ENCODE measurements around the gene CHST14.
A peak's percentile ranks its signal among the peaks of the same experiment; 100 is the strongest.

Gene CHST14

DNA sequence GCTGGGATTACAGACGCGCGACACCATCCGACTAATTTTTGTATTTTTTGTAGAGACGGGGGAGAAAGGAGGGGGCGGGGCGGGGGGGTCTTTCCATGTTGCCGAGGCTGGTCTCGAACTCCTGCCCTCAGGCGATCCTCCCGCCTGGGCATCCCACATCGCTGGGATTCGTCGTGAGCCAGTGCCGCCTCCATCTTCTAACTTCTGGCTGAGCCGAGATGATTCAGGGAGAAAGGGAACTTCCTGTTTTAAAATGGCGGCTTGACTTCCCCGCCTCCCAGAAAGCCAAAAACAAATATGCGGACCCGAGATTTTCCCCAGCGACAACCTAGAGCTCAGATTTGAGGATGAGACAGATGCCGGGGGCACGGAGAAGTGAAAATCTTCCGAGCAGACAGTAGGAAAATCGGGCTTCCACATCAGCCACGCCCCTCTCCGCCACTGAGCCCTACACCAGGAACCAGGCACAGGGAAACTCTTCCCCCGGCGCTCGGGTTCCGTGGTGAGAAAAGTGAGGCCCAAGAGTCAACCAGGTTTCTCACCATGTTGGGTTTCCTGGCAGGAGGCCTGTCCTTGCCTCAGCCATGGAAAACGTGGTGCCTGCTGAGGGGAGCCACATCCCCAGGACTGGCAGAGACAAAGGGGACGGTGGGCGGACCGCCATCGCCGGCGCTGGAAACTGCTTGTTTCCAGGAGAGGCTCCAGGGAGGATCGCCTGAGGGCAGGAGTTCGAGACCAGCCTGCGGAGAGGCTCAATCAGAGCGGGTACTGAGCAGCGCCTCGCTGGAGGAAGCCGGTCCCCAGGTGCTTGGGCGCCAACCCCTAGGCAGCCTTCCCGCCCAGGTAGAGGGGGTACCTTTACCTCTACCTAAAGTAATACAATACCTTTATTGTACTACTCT, 18.7 kb downstream of the CHST14 start:
- DNase-seq (ENCODE audit: low spot score) = no peak

DNA sequence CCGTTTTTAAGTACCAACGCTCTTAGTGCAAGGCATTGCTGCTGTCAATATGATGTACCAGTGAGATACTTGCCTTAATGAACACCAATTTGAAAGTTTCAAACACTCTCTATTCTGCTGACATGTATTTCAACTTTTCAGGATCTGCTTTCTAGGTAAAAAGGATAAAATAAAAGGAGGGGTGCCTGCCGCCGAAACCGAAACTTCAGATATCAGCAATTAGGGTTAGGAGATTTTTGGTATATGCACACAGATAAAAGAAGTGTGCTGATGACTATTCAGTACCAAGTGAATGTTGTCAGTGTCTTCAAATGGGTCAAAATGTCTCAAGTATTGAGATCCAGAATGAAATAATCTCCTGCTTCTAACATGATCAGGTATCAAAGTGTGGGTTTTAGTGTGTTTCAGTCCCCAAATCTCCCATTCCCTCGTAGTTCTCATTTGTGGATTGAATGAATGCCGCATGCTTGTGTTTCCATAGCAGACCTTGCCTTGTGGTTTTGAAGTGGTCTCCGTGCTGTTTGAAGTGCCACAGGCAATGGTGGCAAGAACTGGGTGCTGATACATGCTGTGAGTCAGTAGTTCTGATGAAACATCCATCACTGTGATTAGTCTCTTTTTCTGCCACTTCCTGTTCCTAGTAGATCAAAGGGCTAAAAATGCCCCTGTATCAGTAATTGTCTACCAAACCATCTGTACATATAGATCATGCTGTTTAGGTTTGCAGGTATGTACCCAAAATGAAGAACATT, 22.5 kb downstream of the CHST14 start:
- no peak for DNase-seq (ENCODE audit: low spot score)

DNA sequence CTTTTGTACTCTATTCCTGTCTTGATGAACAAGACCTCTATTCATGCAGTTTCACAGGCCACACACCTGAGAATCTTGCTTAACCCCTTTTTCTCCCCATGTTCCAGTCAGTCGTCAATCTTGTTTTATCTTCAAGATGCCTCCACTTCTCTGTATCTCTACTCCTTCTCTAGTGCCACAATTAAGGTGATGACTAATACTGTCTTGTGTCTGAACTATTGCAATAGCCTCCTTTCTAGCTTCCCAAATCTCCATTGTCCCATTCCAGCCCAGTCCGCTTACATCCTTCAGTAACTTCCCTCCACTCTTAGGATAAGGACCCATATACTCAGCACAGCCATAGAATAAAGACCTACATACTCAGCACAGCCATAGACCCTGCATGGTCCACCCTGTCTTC, 24.7 kb downstream of the CHST14 start:
- DNase-seq (ENCODE audit: low spot score) = no peak

DNA sequence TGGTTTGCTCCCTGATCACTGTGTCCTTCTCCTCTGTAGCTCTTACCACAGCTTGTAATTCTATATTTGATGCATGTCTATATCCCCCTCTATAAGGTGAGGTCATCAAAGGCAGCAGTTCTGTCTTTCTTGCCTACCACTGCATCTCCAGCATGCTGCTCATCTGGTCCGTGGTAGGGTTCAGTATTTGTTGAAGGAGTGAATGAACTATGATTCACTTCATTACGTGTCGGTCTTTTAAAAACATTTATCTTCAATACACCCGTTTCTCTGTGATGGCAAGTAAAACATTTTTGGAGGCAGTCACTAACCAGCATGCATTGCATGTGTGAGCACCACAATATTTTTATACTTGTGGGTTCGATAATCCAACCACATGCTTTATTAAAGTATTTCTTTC, 27.6 kb downstream of the CHST14 start:
- DNase-seq (ENCODE audit: low spot score) = no peak

DNA sequence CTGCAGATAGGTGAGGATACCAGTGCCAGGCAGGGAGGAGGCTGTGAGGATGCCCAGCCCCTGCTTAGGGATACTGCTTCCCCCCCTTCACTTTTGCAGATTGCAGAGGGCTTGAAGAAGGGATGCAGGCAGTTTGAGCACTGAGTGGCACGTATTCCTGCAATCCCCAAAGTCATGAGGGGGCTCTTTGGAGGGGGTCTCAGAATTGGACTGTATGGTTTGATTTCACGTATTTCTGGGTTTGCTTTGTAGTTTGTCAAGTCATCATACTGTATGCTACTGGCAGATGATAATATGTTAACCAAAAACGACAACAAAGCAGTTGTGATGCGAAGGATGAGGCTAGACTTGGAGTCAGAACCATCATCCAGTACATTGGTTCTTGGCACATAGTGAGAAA, 28.1 kb downstream of the CHST14 start:
- no peak for DNase-seq (ENCODE audit: low spot score)

DNA sequence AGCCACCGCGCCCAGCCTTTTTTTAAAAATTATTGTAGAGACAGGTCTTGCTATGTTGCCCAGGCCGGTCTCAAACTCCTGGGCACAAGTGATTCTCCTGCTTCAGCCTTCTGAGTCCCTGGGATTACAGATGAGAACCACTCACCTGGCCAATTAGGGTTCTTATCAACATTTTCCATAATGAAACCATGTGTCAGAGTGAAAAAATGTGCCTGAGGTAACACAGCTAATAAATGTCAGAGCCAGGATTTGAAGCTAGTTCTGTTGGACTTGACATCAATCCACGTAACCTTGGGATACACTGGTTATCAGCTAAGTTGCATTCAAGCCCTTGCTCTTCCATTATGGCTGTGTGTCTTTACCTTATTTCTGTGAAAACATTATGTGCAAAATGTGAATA, 29.1 kb downstream of the CHST14 start:
- DNase-seq (ENCODE audit: low spot score) = no peak

DNA sequence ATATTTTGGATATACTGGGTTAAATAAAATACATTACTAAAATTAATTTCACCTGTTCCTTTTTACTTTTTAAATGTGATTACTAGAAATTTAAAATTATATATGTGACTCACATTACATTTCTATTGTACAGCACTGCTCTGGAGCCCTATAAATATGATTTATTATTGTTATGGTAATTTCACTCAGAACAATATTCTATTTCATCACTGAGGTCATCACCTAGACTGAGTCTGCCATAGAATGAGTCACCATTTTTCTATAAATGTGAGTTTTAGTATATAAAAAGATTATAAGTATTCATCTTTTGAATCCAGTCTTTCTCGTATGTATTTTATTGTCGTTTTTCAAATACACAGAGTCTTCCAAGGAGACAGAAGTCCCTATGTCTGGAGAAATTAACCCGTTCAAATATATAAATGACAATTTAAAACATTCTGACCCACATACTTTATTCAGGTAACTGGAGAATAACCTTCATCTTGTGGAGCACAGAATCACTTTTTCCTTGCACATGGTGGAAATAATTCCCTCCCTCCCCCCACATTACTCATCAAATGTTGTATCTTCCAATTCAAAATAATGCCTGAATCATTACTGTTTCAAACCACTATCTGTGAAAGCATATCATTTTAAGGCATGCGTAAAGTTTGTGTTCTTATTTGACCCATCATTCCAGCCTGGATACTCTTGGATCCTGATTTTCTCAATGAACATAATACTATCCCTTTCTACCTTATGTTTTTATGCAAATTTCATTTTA, 30.0 kb downstream of the CHST14 start:
- no peak for DNase-seq (ENCODE audit: low spot score)

DNA sequence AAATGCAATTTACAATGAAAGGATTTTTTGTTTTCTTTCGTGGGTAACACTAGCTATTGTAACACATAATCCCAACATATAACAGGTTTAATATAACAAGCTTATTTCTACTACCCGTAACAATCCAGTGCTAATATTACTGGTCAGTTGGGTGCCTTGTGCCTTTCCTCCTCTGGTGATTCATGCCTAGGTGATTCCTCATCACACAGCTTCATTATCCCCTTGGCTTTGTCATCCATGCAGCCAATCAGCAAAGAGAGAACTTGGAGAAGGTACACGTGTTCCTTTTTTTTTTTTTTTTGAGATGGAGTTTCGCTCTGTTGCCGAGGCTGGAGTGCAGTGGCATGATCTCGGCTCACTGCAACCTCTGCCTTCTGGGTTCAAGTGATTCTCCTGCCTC, 30.7 kb downstream of the CHST14 start:
- no peak for DNase-seq (ENCODE audit: low spot score)

DNA sequence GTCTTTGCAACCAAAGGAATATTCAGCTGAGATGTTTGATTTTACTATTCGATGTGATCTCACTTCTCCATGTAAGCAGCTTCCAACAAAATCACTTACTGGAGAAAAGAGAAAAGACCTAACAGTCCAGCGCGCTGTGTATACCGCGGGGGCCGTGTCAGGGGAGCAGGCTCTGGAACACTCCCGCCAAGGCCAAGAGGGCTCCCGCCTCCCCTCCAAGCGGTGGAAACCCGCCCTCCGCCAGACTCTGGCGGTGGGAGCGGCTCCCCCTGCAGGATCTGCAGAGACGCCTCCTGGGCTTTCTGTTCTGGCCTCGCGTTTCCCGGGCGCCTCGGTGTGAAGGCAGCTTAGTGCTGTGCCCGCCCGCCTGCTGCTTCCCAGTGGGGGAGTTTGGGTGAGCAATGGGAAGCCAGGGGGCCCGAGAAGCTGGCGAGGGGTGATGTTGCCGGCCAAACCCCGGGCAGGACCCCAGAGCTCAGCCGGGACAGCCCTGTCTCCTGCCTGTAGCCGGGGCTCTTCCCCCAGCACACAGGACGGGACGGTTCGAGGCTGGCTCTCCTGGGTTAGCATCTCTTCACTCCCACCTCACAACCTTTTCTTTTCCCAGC, 36.3 kb downstream of the CHST14 start:
- peak; percentile 94 for DNase-seq (ENCODE audit: low spot score)

DNA sequence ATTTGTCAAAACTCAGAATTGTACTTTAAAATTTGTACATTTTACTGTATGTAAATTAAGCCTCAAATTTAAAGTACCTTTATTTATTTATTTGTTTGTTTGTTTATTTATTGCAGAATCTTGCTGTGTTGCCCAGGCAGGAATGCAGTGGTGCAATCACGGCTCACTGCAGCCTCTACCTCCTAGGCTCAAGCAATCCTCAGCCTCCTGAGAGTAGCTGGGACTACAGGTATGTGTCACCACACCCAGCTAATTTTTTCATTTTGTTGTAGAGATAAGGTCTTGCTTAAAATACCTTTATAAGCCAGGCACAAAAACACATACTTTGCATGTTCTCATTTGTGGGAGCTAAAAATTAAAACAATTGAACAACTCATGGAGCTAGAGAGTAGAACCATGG, 37.4 kb downstream of the CHST14 start:
- no peak for DNase-seq (ENCODE audit: low spot score)

DNA sequence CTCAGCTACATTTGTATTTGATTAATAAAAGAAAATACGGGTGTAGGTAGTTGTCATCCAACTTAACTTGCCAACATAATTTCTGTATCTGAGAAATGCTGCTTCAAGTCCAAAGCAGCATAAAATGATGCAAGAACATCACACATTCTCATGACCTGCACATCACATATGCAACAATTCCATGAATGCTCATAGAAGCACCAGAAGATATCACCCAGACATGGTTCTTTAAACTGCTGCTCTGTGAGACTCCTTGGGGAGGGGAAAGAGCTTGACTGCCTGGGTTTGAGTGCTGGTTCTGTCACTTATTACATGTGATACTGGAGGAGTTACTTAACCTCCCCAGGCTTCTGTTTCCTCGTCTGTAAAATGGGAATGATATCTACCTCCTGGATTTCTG, 39.4 kb downstream of the CHST14 start:
- no peak for DNase-seq (ENCODE audit: low spot score)

DNA sequence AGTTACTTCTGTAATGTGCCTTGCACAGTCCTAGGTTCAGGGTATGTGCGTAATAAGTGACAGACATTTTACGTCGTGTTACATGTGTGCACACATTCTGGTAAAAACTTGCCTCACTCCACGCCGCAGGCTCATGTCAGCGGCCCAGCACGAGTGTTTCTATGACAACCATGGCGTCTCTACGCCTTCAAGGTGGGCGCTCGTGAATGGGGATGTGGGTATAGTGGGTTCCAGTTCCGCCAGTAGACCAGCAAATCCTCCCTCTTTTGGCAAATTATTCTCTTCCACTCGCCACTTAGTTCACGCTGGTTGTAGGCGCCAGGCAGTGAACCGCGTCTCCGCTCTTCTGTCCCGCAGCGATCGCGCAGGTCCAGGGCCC, 40.3 kb downstream of the CHST14 start:
- no peak for DNase-seq (ENCODE audit: low spot score)

DNA sequence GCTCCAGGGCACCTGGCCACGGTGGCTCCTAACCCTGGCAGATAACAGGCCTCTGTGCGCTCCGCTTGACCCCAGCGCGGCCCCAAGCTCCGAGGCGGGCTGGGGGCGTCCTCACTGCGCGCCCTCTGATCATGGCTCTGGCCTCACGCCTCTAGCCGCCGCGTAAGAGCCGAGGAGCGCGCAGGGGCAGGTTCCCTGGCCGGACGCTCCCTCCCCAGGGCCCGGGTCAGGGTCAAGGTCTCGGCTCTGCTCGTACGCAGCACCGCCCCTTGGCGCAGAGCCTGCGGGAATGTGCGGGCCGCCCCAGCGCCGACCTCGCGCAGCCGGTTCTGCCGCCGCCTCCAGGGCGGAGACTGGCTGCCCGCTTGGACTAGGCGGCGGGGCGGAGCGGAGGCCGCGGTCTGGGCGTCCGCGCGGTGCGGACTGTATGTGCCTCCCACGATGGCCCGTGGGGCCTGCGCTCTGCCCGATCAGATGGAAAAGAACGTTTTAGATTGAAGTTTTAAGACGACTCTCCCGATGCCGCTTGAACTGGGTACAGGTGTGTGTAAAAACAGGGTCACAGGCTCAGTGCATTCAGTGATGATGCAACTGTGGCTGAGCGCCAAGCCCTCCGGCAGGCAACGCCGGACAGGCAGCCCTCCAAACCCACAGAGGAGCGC, 40.8 kb downstream of the CHST14 start:
- no peak for DNase-seq (ENCODE audit: low spot score)

DNA sequence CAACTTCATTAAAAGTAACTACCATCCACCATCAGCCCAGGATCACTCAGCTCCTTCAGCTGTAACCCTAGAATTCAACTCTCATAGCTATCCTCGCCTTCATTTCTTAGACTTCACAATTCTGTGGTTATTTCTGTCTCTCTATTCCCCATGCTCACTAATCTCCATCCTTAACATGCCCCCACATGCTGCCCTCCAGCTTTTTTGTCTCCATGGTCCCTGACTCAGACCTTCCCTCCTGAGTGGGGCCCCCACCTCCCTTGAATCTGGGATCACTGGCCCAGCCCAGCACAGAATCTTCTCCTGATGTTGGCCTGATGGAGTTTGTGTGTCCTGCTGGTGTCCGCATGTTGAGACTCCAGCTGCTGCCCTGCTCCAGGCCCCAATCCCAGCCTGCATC, 41.7 kb downstream of the CHST14 start:
- DNase-seq (ENCODE audit: low spot score) = no peak

DNA sequence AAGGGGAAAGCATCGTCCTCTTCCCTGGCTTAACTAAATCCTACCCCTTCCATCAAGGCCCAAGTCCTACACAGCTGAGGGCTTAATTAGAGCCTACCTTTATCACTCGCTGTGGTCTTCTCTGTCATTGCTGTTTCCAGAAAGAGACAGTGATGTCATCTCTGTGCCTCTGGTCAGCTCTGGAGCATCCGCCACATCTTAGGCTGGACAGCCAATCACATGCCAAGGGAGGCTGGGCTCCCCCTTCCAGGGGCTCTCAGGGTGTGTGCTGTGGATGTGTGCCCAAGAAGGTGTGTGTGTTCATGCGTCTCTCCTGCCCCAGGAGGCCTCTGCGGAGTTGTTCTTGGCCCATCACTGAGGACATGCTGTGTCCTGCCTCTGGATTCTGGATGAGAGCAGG, 42.8 kb downstream of the CHST14 start:
- DNase-seq (ENCODE audit: low spot score) = no peak

DNA sequence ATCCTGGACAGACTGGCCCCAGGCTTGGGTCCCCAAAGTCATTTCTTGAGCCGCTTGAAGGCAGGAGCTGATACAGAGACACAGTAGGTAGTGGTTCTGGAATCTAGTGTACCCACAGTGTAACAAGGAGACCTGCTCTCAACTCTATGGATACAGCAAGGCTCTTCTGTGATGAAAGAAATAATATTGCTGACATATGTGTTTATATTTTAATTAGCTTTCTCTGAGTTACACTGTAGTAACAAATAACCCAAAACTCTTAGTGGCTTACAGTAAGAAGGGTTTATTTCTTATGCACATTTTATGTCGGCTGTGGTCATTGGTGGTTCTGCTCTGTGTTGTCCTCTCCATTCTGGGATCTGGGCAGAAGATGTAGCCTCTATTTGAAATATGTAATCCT, 45.5 kb downstream of the CHST14 start:
- DNase-seq (ENCODE audit: low spot score) = no peak

Data from D341Med (cell line).